ENCODE measurements around the gene GRSF1. TPM values are rescaled to one million over a fixed set of nuclear protein-coding genes. Genes with fewer than 3 reads are reported as not detected.
A peak's percentile ranks its signal among the peaks of the same experiment; 100 is the strongest.

The GRSF1 gene
- total and polyA plus RNA-seq, 2 of the 13 experiments (the other 11 are each of a cell fraction or from before 2014, with no cell fraction given) = 66.5 to 103 TPM

DNA sequence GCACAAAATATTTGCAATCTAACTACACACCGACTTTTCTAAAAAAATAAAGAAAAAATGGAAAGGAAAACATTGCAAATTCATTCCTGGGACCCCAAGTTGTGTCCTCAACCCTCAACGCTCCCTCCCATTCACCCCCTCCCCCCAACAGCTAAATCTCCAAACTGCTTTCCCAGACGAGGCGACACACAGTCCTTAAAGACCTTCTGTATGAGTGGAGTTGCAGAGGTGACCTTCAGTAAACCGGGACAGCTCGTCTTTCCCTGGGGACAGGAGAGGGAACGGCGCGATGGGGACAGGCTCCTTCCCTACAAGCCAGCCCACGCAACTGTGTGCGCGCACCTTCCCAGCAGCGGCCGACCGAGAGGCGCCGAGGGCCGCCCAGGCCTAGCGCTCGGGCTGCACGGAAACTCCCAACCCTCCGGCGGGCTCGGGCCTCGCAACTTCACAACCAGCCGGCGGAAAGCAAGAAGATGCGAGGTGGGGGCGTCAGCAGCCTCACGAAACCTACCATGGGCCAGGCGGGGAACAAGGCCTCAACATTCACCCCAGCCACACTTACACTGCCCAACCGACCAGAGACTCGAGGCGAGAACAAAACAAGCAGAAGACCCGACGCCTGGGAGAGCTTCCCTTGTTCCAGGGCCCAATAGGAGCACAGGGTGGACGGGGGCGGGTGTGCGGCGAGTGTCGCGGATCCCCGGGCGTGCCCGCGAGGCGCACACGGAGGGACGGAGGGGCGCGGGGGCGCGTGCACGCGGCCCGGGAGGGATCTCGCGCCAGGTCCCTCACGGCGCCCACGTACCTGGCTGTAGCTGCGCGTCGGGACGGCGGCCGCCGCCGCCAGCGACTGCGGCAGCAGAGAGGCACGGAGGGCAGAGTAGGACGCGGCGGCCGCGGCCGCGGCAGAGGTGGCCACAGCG, 763 bp downstream of the GRSF1 start (continued):
- TF ChIP-seq AHDC1 (CRISPR knock-in tag; IDR thresholded peaks at IDR 0.05; ENCODE audit: borderline replicate concordance) (no peak), KLF6 (CRISPR knock-in tag; IDR thresholded peaks at IDR 0.05) (peak; percentile 25; the same call in 1 of the 2 replicates), ZNF878 (CRISPR knock-in tag; IDR thresholded peaks at IDR 0.05) (no peak), NFE2L2 (IDR thresholded peaks at IDR 0.05; ENCODE audit: low read length) (no peak), ZNF274 (CRISPR knock-in tag; IDR thresholded peaks at IDR 0.05) (peak; percentile 78), ZNF34 (CRISPR knock-in tag; IDR thresholded peaks at IDR 0.05; ENCODE audit: borderline replicate concordance) (0 out of 2 replicates have a peak, but pooled peaks have one; percentile 59), ZBTB25 (CRISPR knock-in tag; IDR thresholded peaks at IDR 0.05) (no peak), RFXAP (CRISPR knock-in tag; IDR thresholded peaks at IDR 0.05; ENCODE audit: borderline replicate concordance) (no peak), ZBTB46 (CRISPR knock-in tag; IDR thresholded peaks at IDR 0.05; ENCODE audit: borderline replicate concordance) (no peak), ZNF432 (CRISPR knock-in tag; IDR thresholded peaks at IDR 0.05; ENCODE audit: borderline replicate concordance) (no peak), ZNF75D (CRISPR knock-in tag; IDR thresholded peaks at IDR 0.05; ENCODE audit: borderline replicate concordance) (no peak), ZNF260 (CRISPR knock-in tag; IDR thresholded peaks at IDR 0.05; ENCODE audit: borderline replicate concordance, low read depth) (no peak), ZXDC (CRISPR knock-in tag; IDR thresholded peaks at IDR 0.05) (peak; percentile 73; the same call in 1 of the 2 replicates)
- TF ChIP-seq, protein P1, sequence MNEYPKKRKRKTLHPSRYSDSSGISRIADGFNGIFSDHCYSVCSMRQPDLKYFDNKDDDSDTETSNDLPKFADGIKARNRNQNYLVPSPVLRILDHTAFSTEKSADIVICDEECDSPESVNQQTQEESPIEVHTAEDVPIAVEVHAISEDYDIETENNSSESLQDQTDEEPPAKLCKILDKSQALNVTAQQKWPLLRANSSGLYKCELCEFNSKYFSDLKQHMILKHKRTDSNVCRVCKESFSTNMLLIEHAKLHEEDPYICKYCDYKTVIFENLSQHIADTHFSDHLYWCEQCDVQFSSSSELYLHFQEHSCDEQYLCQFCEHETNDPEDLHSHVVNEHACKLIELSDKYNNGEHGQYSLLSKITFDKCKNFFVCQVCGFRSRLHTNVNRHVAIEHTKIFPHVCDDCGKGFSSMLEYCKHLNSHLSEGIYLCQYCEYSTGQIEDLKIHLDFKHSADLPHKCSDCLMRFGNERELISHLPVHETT (CRISPR knock-in tag; conservative IDR thresholded peaks at IDR 0.05) = no peak
